Stimulated activated memory B cell treated with anti-CD40 and anti-IgM and Interleukin-4, amounts not matched to agents 10 μg/mL and 1 μg/mL and 100 μg/mL, for 72 hours (primary cell): ENCODE measurements around the gene CARMIL1.

ENCODE experiments used
- ATAC-seq: fragments of 150-1000 bp; cut with Tn5 transposase; 2 replicates; pipeline ENCODE4 v1.10.0; 2021
- H3K27ac Mint-ChIP-seq: one replicate; pipeline ENCODE4 v1.8.0; 2022; ENCODE audit warnings: mild to moderate bottlenecking, mixed read lengths
- H3K27me3 Mint-ChIP-seq: one replicate; pipeline ENCODE4 v1.8.0; 2022; ENCODE audit warnings: mixed read lengths
- H3K36me3 Mint-ChIP-seq: one replicate; pipeline ENCODE4 v1.8.0; 2022; ENCODE audit warnings: mixed read lengths
- H3K4me1 Mint-ChIP-seq: one replicate; pipeline ENCODE4 v1.8.0; 2022; ENCODE audit warnings: mixed read lengths
- H3K4me3 Mint-ChIP-seq: one replicate; pipeline ENCODE4 v1.8.0; 2022; ENCODE audit warnings: mild to moderate bottlenecking, moderate library complexity, mixed read lengths
- H3K9me3 Mint-ChIP-seq: one replicate; pipeline ENCODE4 v1.8.0; 2022; ENCODE audit warnings: mixed read lengths

CARMIL1 gene

GRCh38 chr6:25453288-25453687 is 174.1 kb downstream of the CARMIL1 start:
- Mint-ChIP-seq H3K36me3 (no peaks in the 10 kb centered on the region), H3K27ac (no peak overlapping the region), H3K9me3 (no peaks in the 10 kb centered on the region), H3K27me3 (no peaks in the 10 kb centered on the region), H3K4me3 (no peak overlapping the region), H3K4me1 (peaks cover 2% of the 10 kb centered on the region)
- ATAC-seq = no peak

GRCh38 chr6:25454136-25454535 is 175.0 kb downstream of the CARMIL1 start:
- Mint-ChIP-seq H3K4me3 (no peak overlapping the region), H3K9me3 (no peaks in the 10 kb centered on the region), H3K4me1 (no peaks in the 10 kb centered on the region), H3K36me3 (no peaks in the 10 kb centered on the region), H3K27ac (no peak overlapping the region), H3K27me3 (no peaks in the 10 kb centered on the region)
- ATAC-seq = no peak

- no peak overlapping the region for H3K4me3 Mint-ChIP-seq
- H3K36me3 Mint-ChIP-seq = no peaks in the 10 kb centered on the region
- H3K27ac Mint-ChIP-seq = no peak overlapping the region
- ATAC-seq = no peak
- no peaks in the 10 kb centered on the region for H3K27me3 Mint-ChIP-seq
- H3K9me3 Mint-ChIP-seq = no peaks in the 10 kb centered on the region
- H3K4me1 Mint-ChIP-seq = no peaks in the 10 kb centered on the region
These were observed 177.3 kb downstream of the CARMIL1 start for GRCh38 chr6:25456249-25457040.

- Mint-ChIP-seq H3K27ac (no peak overlapping the region), H3K4me1 (no peaks in the 10 kb centered on the region), H3K4me3 (no peak overlapping the region), H3K27me3 (no peaks in the 10 kb centered on the region), H3K36me3 (no peaks in the 10 kb centered on the region), H3K9me3 (no peaks in the 10 kb centered on the region)
- no peak for ATAC-seq
These were observed 178.3 kb downstream of the CARMIL1 start for GRCh38 chr6:25457516-25457915.

GRCh38 chr6:25458485-25458884 is 179.3 kb downstream of the CARMIL1 start:
- H3K9me3 Mint-ChIP-seq = no peaks in the 10 kb centered on the region
- no peaks in the 10 kb centered on the region for H3K27me3 Mint-ChIP-seq
- no peaks in the 10 kb centered on the region for H3K36me3 Mint-ChIP-seq
- ATAC-seq = no peak
- H3K27ac Mint-ChIP-seq = no peak overlapping the region
- H3K4me1 Mint-ChIP-seq = no peaks in the 10 kb centered on the region
- H3K4me3 Mint-ChIP-seq = no peak overlapping the region

GRCh38 chr6:25462235-25462897 is 183.2 kb downstream of the CARMIL1 start:
- Mint-ChIP-seq H3K27me3 (no peaks in the 10 kb centered on the region), H3K27ac (no peak overlapping the region), H3K36me3 (peaks cover 5% of the 10 kb centered on the region), H3K4me1 (no peaks in the 10 kb centered on the region), H3K4me3 (no peak overlapping the region), H3K9me3 (no peaks in the 10 kb centered on the region)
- ATAC-seq = no peak

GRCh38 chr6:25463441-25463840 is 184.3 kb downstream of the CARMIL1 start:
- Mint-ChIP-seq H3K36me3 (peaks cover 5% of the 10 kb centered on the region), H3K9me3 (no peaks in the 10 kb centered on the region), H3K4me1 (no peaks in the 10 kb centered on the region), H3K27me3 (no peaks in the 10 kb centered on the region), H3K27ac (no peak overlapping the region), H3K4me3 (no peak overlapping the region)
- no peak for ATAC-seq

- no peaks in the 10 kb centered on the region for H3K4me1 Mint-ChIP-seq
- H3K4me3 Mint-ChIP-seq = no peak overlapping the region
- no peaks in the 10 kb centered on the region for H3K9me3 Mint-ChIP-seq
- H3K27me3 Mint-ChIP-seq = no peaks in the 10 kb centered on the region
- H3K27ac Mint-ChIP-seq = no peak overlapping the region
- peaks cover 5% of the 10 kb centered on the region for H3K36me3 Mint-ChIP-seq
- no peak for ATAC-seq
These were observed 185.1 kb downstream of the CARMIL1 start for GRCh38 chr6:25464225-25464624.

GRCh38 chr6:25465941-25466340 is 186.8 kb downstream of the CARMIL1 start:
- Mint-ChIP-seq H3K9me3 (no peaks in the 10 kb centered on the region), H3K27ac (no peak overlapping the region), H3K4me3 (no peak overlapping the region), H3K36me3 (peaks cover 5% of the 10 kb centered on the region), H3K4me1 (no peaks in the 10 kb centered on the region), H3K27me3 (no peaks in the 10 kb centered on the region)
- ATAC-seq = no peak

GRCh38 chr6:25468881-25469280 is 189.7 kb downstream of the CARMIL1 start:
- no peaks in the 10 kb centered on the region for H3K9me3 Mint-ChIP-seq
- no peak overlapping the region for H3K4me3 Mint-ChIP-seq
- no peaks in the 10 kb centered on the region for H3K4me1 Mint-ChIP-seq
- peaks cover 10% of the 10 kb centered on the region for H3K36me3 Mint-ChIP-seq
- H3K27ac Mint-ChIP-seq = no peak overlapping the region
- no peak for ATAC-seq
- no peaks in the 10 kb centered on the region for H3K27me3 Mint-ChIP-seq

- peaks cover 7% of the 10 kb centered on the region for H3K4me1 Mint-ChIP-seq
- H3K4me3 Mint-ChIP-seq = no peak overlapping the region
- H3K27ac Mint-ChIP-seq = no peak overlapping the region
- H3K9me3 Mint-ChIP-seq = no peaks in the 10 kb centered on the region
- H3K36me3 Mint-ChIP-seq = peaks cover 17% of the 10 kb centered on the region
- no peaks in the 10 kb centered on the region for H3K27me3 Mint-ChIP-seq
- ATAC-seq = no peak
These were observed 190.7 kb downstream of the CARMIL1 start for GRCh38 chr6:25469797-25470388.

GRCh38 chr6:25472306-25472705 is 193.1 kb downstream of the CARMIL1 start:
- Mint-ChIP-seq H3K4me1 (peaks cover 9% of the 10 kb centered on the region), H3K9me3 (no peaks in the 10 kb centered on the region), H3K27ac (no peak overlapping the region), H3K4me3 (no peak overlapping the region), H3K27me3 (no peaks in the 10 kb centered on the region), H3K36me3 (peaks cover 15% of the 10 kb centered on the region)
- no peak for ATAC-seq

- H3K36me3 Mint-ChIP-seq = peaks cover 15% of the 10 kb centered on the region
These were observed 193.7 kb downstream of the CARMIL1 start for GRCh38 chr6:25472906-25473305.

GRCh38 chr6:25473447-25473846 is 194.3 kb downstream of the CARMIL1 start:
- H3K4me1 Mint-ChIP-seq = peaks cover 9% of the 10 kb centered on the region

More at GRCh38 chr6:25472906-25473305, 193.7 kb downstream of the CARMIL1 start:
- ATAC-seq = no peak
- Mint-ChIP-seq H3K27ac (no peak overlapping the region), H3K4me1 (peaks cover 9% of the 10 kb centered on the region), H3K27me3 (no peaks in the 10 kb centered on the region), H3K9me3 (no peaks in the 10 kb centered on the region), H3K4me3 (no peak overlapping the region)

GRCh38 chr6:25476126-25476525 is 197.0 kb downstream of the CARMIL1 start:
- Mint-ChIP-seq H3K27ac (no peak overlapping the region), H3K36me3 (peaks cover 15% of the 10 kb centered on the region), H3K4me1 (peaks cover 9% of the 10 kb centered on the region), H3K4me3 (no peak overlapping the region), H3K9me3 (no peaks in the 10 kb centered on the region), H3K27me3 (no peaks in the 10 kb centered on the region)
- no peak for ATAC-seq

More at GRCh38 chr6:25473447-25473846, 194.3 kb downstream of the CARMIL1 start:
- peaks cover 15% of the 10 kb centered on the region for H3K36me3 Mint-ChIP-seq
- no peak overlapping the region for H3K27ac Mint-ChIP-seq
- no peaks in the 10 kb centered on the region for H3K27me3 Mint-ChIP-seq
- H3K4me3 Mint-ChIP-seq = no peak overlapping the region
- H3K9me3 Mint-ChIP-seq = no peaks in the 10 kb centered on the region
- ATAC-seq = no peak
